ENCODE measurements around the gene SPRYD4. TPM values are rescaled to one million over a fixed set of nuclear protein-coding genes. Genes with fewer than 3 reads are reported as not detected.
A peak's percentile ranks its signal among the peaks of the same experiment; 100 is the strongest.

The SPRYD4 gene
- total and polyA plus RNA-seq, 9 of the 15 experiments (the other 6 are each of a cell fraction or from before 2014, with no cell fraction given), result 1.8 to 4.7 (median 2.8) TPM

DNA sequence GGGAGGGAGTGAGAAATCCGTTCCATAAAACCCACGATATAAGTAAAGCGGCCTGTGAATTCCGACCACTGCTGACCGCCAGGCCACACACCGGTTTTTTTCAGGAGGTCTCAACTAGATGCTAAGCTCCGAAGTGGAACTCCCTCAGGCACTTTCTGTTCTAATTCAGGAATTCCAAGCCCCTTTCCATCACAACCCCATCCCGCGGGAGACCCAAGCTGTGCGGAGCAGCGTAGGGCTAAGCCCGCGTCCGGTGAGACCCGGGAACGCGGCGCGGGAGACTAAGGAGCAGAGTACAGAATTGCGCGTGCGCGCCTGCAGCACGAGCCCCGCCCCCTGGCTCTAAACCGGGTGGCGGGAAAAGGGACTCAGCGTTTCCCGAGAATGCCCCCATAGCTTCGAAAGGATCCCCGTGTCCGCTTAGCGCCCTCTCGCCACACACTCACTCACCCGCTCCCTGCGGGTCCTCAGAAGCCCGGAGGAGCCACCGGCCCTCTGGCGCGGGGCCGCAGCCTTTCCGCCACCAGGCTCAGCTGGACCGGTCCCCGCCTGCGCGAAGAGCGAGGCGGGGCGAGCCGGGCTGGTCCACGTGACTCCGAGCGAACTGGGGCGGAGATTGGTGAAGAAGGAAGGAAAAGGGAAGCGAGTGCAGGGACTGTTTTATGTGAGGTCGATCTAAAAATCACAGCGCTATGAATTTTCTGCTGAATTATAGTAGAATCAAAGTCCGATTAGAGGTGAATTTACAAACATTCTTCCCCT, 19.3 kb upstream of the SPRYD4 start, which contains the start of gene TIMELESS (continued):
- TF ChIP-seq, protein P1, sequence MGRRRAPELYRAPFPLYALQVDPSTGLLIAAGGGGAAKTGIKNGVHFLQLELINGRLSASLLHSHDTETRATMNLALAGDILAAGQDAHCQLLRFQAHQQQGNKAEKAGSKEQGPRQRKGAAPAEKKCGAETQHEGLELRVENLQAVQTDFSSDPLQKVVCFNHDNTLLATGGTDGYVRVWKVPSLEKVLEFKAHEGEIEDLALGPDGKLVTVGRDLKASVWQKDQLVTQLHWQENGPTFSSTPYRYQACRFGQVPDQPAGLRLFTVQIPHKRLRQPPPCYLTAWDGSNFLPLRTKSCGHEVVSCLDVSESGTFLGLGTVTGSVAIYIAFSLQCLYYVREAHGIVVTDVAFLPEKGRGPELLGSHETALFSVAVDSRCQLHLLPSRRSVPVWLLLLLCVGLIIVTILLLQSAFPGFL (CRISPR knock-in tag; IDR thresholded peaks at IDR 0.05), result no peak
- TF ChIP-seq ZNF354B (CRISPR knock-in tag; IDR thresholded peaks at IDR 0.05) (no peak), JUND (IDR thresholded peaks at IDR 0.05; ENCODE audit: borderline replicate concordance, low read depth, low read length) (peak; percentile 42; the same call in 1 of the 2 replicates), JUND (tag; IDR thresholded peaks at IDR 0.05; ENCODE audit: borderline replicate concordance, low read depth, low read length) (no peak), ZBED1 (IDR thresholded peaks at IDR 0.05) (0 out of 2 replicates have a peak, but pooled peaks have one; percentile 72), HNRNPLL (IDR thresholded peaks at IDR 0.05; ENCODE audit: low read depth, low read length, poor library complexity, severe bottlenecking) (peak; percentile 16), SOX6 (IDR thresholded peaks at IDR 0.05) (peak; percentile 17; the same call in 1 of the 2 replicates), ZBTB7A (IDR thresholded peaks at IDR 0.05; ENCODE audit: borderline replicate concordance, control insufficient read depth, low read depth, low read length) (peak; percentile 62; the same call in 1 of the 2 replicates), HNRNPUL1 (IDR thresholded peaks at IDR 0.05; ENCODE audit: low read length) (no peak), KLF13 (tag; IDR thresholded peaks at IDR 0.05; ENCODE audit: borderline replicate concordance, low read depth) (peak; percentile 91), GATAD2A (IDR thresholded peaks at IDR 0.05) (0 out of 2 replicates have a peak, but pooled peaks have one; percentile 27), PTTG1 (tag; IDR thresholded peaks at IDR 0.05; ENCODE audit: low read depth) (no peak), ZFP30 (CRISPR knock-in tag; IDR thresholded peaks at IDR 0.05; ENCODE audit: borderline replicate concordance) (no peak), THRAP3 (IDR thresholded peaks at IDR 0.05; ENCODE audit: borderline replicate concordance) (no peak), TCFL5 (CRISPR knock-in tag; conservative IDR thresholded peaks at IDR 0.05) (no peak), BRD4 (IDR thresholded peaks at IDR 0.05) (peak; percentile 36; the same call in 1 of the 2 replicates), GTF2E2 (tag; IDR thresholded peaks at IDR 0.05) (peak; percentile 93)
- TF ChIP-seq, protein P2, sequence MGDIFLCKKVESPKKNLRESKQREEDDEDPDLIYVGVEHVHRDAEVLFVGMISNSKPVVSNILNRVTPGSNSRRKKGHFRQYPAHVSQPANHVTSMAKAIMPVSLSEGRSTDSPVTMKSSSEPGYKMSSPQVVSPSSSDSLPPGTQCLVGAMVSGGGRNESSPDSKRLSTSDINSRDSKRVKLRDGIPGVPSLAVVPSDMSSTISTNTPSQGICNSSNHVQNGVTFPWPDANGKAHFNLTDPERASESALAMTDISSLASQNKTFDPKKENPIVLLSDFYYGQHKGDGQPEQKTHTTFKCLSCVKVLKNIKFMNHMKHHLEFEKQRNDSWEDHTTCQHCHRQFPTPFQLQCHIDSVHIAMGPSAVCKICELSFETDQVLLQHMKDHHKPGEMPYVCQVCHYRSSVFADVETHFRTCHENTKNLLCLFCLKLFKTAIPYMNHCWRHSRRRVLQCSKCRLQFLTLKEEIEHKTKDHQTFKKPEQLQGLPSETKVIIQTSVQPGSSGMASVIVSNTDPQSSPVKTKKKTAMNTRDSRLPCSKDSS (IDR thresholded peaks at IDR 0.05; ENCODE audit: low read depth, partially characterized antibody), result no peak
- TF ChIP-seq, protein P3, sequence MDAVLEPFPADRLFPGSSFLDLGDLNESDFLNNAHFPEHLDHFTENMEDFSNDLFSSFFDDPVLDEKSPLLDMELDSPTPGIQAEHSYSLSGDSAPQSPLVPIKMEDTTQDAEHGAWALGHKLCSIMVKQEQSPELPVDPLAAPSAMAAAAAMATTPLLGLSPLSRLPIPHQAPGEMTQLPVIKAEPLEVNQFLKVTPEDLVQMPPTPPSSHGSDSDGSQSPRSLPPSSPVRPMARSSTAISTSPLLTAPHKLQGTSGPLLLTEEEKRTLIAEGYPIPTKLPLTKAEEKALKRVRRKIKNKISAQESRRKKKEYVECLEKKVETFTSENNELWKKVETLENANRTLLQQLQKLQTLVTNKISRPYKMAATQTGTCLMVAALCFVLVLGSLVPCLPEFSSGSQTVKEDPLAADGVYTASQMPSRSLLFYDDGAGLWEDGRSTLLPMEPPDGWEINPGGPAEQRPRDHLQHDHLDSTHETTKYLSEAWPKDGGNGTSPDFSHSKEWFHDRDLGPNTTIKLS (IDR thresholded peaks at IDR 0.05; ENCODE audit: borderline replicate concordance, low read depth), result no peak
- TF ChIP-seq, protein P4, sequence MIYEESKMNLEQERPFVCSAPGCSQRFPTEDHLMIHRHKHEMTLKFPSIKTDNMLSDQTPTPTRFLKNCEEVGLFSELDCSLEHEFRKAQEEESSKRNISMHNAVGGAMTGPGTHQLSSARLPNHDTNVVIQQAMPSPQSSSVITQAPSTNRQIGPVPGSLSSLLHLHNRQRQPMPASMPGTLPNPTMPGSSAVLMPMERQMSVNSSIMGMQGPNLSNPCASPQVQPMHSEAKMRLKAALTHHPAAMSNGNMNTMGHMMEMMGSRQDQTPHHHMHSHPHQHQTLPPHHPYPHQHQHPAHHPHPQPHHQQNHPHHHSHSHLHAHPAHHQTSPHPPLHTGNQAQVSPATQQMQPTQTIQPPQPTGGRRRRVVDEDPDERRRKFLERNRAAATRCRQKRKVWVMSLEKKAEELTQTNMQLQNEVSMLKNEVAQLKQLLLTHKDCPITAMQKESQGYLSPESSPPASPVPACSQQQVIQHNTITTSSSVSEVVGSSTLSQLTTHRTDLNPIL (CRISPR knock-in tag; IDR thresholded peaks at IDR 0.05), result no peak
- TF ChIP-seq, protein P5, sequence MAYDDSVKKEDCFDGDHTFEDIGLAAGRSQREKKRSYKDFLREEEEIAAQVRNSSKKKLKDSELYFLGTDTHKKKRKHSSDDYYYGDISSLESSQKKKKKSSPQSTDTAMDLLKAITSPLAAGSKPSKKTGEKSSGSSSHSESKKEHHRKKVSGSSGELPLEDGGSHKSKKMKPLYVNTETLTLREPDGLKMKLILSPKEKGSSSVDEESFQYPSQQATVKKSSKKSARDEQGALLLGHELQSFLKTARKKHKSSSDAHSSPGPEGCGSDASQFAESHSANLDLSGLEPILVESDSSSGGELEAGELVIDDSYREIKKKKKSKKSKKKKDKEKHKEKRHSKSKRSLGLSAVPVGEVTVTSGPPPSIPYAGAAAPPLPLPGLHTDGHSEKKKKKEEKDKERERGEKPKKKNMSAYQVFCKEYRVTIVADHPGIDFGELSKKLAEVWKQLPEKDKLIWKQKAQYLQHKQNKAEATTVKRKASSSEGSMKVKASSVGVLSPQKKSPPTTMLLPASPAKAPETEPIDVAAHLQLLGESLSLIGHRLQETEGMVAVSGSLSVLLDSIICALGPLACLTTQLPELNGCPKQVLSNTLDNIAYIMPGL (CRISPR knock-in tag; IDR thresholded peaks at IDR 0.05), result no peak

All from K562 (cell line).